Measurements from ENCODE around the gene PCF11. TPM values are rescaled to one million over a fixed set of nuclear protein-coding genes. Genes with fewer than 3 reads are reported as not detected.

PCF11 gene
- total RNA-seq, 1 experiment from 2014 or later: 52.9 TPM

DNA sequence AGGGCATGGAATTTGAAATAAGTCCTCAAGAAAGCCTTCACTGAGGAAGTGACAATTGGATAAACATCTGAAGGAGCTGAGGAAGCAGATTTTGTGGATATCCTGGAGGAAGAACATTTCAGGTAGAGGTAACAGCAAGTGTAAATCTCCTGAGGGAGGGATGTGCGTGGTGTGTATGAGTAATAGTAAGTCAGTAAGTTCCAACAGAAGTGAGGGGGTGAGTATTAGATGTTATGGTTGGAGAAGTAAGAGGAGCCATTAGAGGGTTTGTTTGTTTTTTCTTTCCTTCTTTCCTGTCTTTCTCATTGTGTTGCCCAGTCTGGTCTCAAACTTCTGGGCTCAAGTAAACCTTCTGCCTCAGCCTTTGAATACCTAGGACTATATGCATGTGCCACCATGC, 65.6 kb downstream of the PCF11 start:
- H3F3A ChIP-seq (ENCODE audit: insufficient read depth, low read depth): no peaks in the 10 kb centered on the region
- H3K4me3 ChIP-seq: no peak overlapping the region
- no peaks in the 10 kb centered on the region for H4K20me1 ChIP-seq (ENCODE audit: insufficient read depth)
- ChIA-PET CTCF (no interaction called here), POLR2A (ENCODE audit: unreplicated experiment) (no interaction called here)
- H3K27me3 ChIP-seq (ENCODE audit: insufficient read depth, low read depth): no peaks in the 10 kb centered on the region
- DNase-seq: no peak
- H3K4me2 ChIP-seq: no peak overlapping the region
- intact Hi-C loops (cut with micrococcal nuclease; ENCODE audit: unreplicated experiment): no loop called here
- TF ChIP-seq, protein P1, sequence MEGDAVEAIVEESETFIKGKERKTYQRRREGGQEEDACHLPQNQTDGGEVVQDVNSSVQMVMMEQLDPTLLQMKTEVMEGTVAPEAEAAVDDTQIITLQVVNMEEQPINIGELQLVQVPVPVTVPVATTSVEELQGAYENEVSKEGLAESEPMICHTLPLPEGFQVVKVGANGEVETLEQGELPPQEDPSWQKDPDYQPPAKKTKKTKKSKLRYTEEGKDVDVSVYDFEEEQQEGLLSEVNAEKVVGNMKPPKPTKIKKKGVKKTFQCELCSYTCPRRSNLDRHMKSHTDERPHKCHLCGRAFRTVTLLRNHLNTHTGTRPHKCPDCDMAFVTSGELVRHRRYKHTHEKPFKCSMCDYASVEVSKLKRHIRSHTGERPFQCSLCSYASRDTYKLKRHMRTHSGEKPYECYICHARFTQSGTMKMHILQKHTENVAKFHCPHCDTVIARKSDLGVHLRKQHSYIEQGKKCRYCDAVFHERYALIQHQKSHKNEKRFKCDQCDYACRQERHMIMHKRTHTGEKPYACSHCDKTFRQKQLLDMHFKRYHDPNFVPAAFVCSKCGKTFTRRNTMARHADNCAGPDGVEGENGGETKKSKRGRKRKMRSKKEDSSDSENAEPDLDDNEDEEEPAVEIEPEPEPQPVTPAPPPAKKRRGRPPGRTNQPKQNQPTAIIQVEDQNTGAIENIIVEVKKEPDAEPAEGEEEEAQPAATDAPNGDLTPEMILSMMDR (conservative IDR thresholded peaks at IDR 0.05): no peak
- TF ChIP-seq EZH2 (IDR thresholded peaks at IDR 0.05; ENCODE audit: low read depth): no peak
- H3K27ac ChIP-seq: no peak overlapping the region
- H3K36me3 ChIP-seq (ENCODE audit: low read depth): no peaks in the 10 kb centered on the region
- no peaks in the 10 kb centered on the region for H3K9me2 ChIP-seq (ENCODE audit: insufficient read depth)
- no peaks in the 10 kb centered on the region for H3K9me3 ChIP-seq (ENCODE audit: insufficient read depth, low read depth)
- H3K79me2 ChIP-seq (ENCODE audit: low read depth): no peaks in the 10 kb centered on the region
- no TSS peak for BruUV-seq (replicated peaks)
- H3K4me1 ChIP-seq (replicated peaks; ENCODE audit: insufficient read depth): peaks cover 3% of the 10 kb centered on the region; the same call in 1 of the 2 replicates
- H2AFZ ChIP-seq: no peak overlapping the region

DNA sequence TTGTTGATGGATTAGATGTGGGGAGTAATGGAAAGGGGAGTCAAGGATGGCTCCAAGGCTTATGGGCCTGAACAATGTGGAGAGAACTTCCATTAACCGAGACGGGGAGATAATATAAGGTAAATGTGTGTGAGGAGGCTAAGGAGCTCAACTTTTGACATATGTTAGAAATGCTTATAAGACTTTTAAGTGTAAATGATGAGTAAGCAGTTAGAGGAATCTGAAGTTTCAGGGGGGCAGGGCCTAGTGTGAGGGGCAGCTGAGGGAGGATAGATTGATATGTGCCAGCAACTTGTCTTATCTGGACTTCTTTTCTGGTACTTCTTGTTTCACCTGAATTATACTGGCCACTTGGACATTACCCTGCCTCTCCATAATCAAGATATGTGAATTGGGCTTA, 66.5 kb downstream of the PCF11 start:
- no peak overlapping the region for H3K27ac ChIP-seq
- no peaks in the 10 kb centered on the region for H3K79me2 ChIP-seq (ENCODE audit: low read depth)
- no peak overlapping the region for H2AFZ ChIP-seq
- DNase-seq: no peak
- TF ChIP-seq, protein P1 (conservative IDR thresholded peaks at IDR 0.05): no peak
- no peak for TF ChIP-seq EZH2 (IDR thresholded peaks at IDR 0.05; ENCODE audit: low read depth)
- no peaks in the 10 kb centered on the region for H3K27me3 ChIP-seq (ENCODE audit: insufficient read depth, low read depth)
- H3K4me2 ChIP-seq: no peak overlapping the region
- no peaks in the 10 kb centered on the region for H3K9me2 ChIP-seq (ENCODE audit: insufficient read depth)
- POLR2A ChIA-PET (ENCODE audit: unreplicated experiment): no interaction called here
- H3K4me3 ChIP-seq: no peak overlapping the region
- H3F3A ChIP-seq (ENCODE audit: insufficient read depth, low read depth): no peaks in the 10 kb centered on the region
- peaks cover 3% of the 10 kb centered on the region; the same call in 1 of the 2 replicates for H3K4me1 ChIP-seq (replicated peaks; ENCODE audit: insufficient read depth)
- intact Hi-C loops (cut with micrococcal nuclease; ENCODE audit: unreplicated experiment): no loop called here
- BruUV-seq (replicated peaks): no TSS peak
- CTCF ChIA-PET: no interaction called here
- H4K20me1 ChIP-seq (ENCODE audit: insufficient read depth): no peaks in the 10 kb centered on the region
- no peaks in the 10 kb centered on the region for H3K36me3 ChIP-seq (ENCODE audit: low read depth)
- H3K9me3 ChIP-seq (ENCODE audit: insufficient read depth, low read depth): no peaks in the 10 kb centered on the region

DNA sequence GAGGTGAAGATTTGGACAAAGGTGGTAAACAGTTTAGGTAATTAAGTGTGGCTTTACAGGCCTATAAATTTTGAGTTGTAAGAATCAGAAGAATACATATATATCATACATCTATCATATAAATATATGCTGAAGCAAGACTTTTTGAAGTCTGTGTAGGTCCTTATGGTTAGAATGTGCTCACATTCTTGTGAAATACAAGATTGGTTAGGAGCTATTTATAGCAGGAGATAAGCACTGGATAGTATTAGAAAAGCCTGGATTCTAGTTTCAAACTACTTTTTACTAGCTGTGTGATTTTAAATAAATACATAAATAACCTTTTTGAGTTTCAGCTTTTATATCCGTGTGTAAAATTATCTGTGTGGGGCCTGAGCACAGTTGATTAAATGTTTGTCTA, 78.9 kb downstream of the PCF11 start:
- H3K4me1 ChIP-seq (replicated peaks; ENCODE audit: insufficient read depth): no peaks in the 10 kb centered on the region
- no peak overlapping the region for H3K4me2 ChIP-seq
- peaks cover 5% of the 10 kb centered on the region; the same call in 1 of the 2 replicates for H3K9me2 ChIP-seq (ENCODE audit: insufficient read depth)
- H3K36me3 ChIP-seq (ENCODE audit: low read depth): no peaks in the 10 kb centered on the region
- H3K9me3 ChIP-seq (ENCODE audit: insufficient read depth, low read depth): no peaks in the 10 kb centered on the region
- H2AFZ ChIP-seq: no peak overlapping the region
- H3K27ac ChIP-seq: no peak overlapping the region
- no peaks in the 10 kb centered on the region for H3F3A ChIP-seq (ENCODE audit: insufficient read depth, low read depth)
- no peak overlapping the region for H3K4me3 ChIP-seq
- no peaks in the 10 kb centered on the region for H3K79me2 ChIP-seq (ENCODE audit: low read depth)
- H3K27me3 ChIP-seq (ENCODE audit: insufficient read depth, low read depth): no peaks in the 10 kb centered on the region
- no TSS peak for BruUV-seq (replicated peaks)
- TF ChIP-seq, protein P1 (conservative IDR thresholded peaks at IDR 0.05): no peak
- TF ChIP-seq EZH2 (IDR thresholded peaks at IDR 0.05; ENCODE audit: low read depth): no peak
- intact Hi-C loops (cut with micrococcal nuclease; ENCODE audit: unreplicated experiment): no loop called here
- ChIA-PET POLR2A (ENCODE audit: unreplicated experiment) (interaction anchor here (0.6 kb wide), 2 partner anchors 14 to 185 kb away, joined by 3 to 4 read pairs; no protein-coding TSS in a partner anchor), CTCF (no interaction called here)
- DNase-seq: no peak
- H4K20me1 ChIP-seq (ENCODE audit: insufficient read depth): no peaks in the 10 kb centered on the region

Other genes with a start within 250 kb of the PCF11 start
- 3.2 and 3.6 TPM in 2 replicates for gene RAB30, start 85.2 kb upstream of the PCF11 start, total RNA-seq (2021)
- gene ANKRD42, start 36.6 kb downstream of the PCF11 start, total RNA-seq (2021): 6.8 and 10.4 TPM in 2 replicates
- 32.2 and 36.6 TPM in 2 replicates for gene CCDC90B, start 129.2 kb downstream of the PCF11 start, total RNA-seq (2021)

Data from PC-9 (cell line).